Loucy (cell line): ENCODE measurements around the gene NBAS.

Experiments
- EZH2phosphoT487 ChIP-seq: fragments of 200-600 bp; IDR thresholded peaks from 2 replicates; pipeline ENCODE4 v1.6.1; 2018; ENCODE audit warnings: antibody characterized with exemption, mild to moderate bottlenecking, moderate library complexity, borderline replicate concordance
- TF ChIP-seq, protein P1 (sequence below): fragments of 200-600 bp; sonication (generic); conservative IDR thresholded peaks from 2 replicates; pipeline ENCODE4 v1.5.1; 2014; ENCODE audit warnings: mild to moderate bottlenecking, antibody characterized with exemption, low read length

DNA sequence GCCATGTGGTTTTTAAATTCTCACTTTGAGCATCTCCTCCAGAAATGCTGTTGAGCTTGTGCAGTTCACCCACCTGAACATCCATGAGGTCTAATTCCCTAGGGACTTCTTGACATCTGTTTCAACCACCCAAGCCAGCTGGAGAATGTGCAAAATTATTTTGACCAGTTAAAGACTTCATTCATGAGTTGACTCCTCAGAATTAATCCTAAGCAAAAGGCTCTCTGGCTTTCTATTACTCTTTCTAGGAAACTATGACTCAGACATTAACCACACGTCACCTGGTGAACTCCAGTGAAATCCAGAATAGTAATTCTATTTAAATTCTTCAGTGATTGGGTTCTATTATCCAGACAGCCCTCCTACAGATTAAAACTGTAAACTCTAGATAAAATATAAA, 247.5 kb downstream of the NBAS start:
- TF ChIP-seq, protein P1, sequence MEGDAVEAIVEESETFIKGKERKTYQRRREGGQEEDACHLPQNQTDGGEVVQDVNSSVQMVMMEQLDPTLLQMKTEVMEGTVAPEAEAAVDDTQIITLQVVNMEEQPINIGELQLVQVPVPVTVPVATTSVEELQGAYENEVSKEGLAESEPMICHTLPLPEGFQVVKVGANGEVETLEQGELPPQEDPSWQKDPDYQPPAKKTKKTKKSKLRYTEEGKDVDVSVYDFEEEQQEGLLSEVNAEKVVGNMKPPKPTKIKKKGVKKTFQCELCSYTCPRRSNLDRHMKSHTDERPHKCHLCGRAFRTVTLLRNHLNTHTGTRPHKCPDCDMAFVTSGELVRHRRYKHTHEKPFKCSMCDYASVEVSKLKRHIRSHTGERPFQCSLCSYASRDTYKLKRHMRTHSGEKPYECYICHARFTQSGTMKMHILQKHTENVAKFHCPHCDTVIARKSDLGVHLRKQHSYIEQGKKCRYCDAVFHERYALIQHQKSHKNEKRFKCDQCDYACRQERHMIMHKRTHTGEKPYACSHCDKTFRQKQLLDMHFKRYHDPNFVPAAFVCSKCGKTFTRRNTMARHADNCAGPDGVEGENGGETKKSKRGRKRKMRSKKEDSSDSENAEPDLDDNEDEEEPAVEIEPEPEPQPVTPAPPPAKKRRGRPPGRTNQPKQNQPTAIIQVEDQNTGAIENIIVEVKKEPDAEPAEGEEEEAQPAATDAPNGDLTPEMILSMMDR: no peak
- no peak for TF ChIP-seq EZH2phosphoT487
